Ammon's horn (tissue), 1 donor: ENCODE results near the gene ODF2.
A peak's percentile ranks its signal among the peaks of the same experiment; 100 is the strongest.
"Not testable (repeated sequence)": the region's sequence is repeated elsewhere in the genome, so short reads cannot be mapped to it uniquely, and the experiment has no call there.

Source experiments
- DNase-seq: peaks from one replicate; pipeline ENCODE4 v3.0.0-alpha.2; 2016; ENCODE audit warnings: low spot score

The ODF2 gene

GRCh38 chr9:128484686-128485413, 29.0 kb downstream of the ODF2 start:
- no peak for DNase-seq

GRCh38 chr9:128485414-128485855, 29.6 kb downstream of the ODF2 start:
- no peak for DNase-seq

- no peak for DNase-seq
Measured at GRCh38 chr9:128486201-128486600, 30.4 kb downstream of the ODF2 start.

GRCh38 chr9:128493424-128493823, 37.6 kb downstream of the ODF2 start:
- DNase-seq = no peak

- DNase-seq = peak; percentile 41
Measured at GRCh38 chr9:128494108-128494745, 38.4 kb downstream of the ODF2 start.

GRCh38 chr9:128494746-128495129, 38.9 kb downstream of the ODF2 start:
- DNase-seq = no peak

GRCh38 chr9:128495296-128495695, 39.5 kb downstream of the ODF2 start:
- DNase-seq = no peak

- DNase-seq = no peak
Measured at GRCh38 chr9:128495804-128496417, 40.1 kb downstream of the ODF2 start.

GRCh38 chr9:128497824-128498610, 42.2 kb downstream of the ODF2 start:
- DNase-seq = peak; percentile 72

- no peak for DNase-seq
Measured at GRCh38 chr9:128498911-128499310, 43.1 kb downstream of the ODF2 start.

- DNase-seq = no peak
Measured at GRCh38 chr9:128499920-128500319, 44.1 kb downstream of the ODF2 start.

- not testable (repeated sequence) for DNase-seq
Measured at GRCh38 chr9:128503415-128503825, 47.6 kb downstream of the ODF2 start.

GRCh38 chr9:128503870-128504269, 48.1 kb downstream of the ODF2 start:
- no peak for DNase-seq

- peak; percentile 96 for DNase-seq
Measured at GRCh38 chr9:128504485-128505413, 48.9 kb downstream of the ODF2 start, which contains the start of gene GLE1. TSS of gene GLE1 (plus strand) at chr9:128504719. CDS start at chr9:128504806, 87 bp downstream.

GRCh38 chr9:128505414-128505765, 49.6 kb downstream of the ODF2 start:
- no peak for DNase-seq

GRCh38 chr9:128505906-128506305, 50.1 kb downstream of the ODF2 start:
- not testable (repeated sequence) for DNase-seq

GRCh38 chr9:128512820-128513219, 57.0 kb downstream of the ODF2 start:
- DNase-seq = no peak

- DNase-seq = no peak
Measured at GRCh38 chr9:128521956-128522355, 66.2 kb downstream of the ODF2 start.

GRCh38 chr9:128523199-128523925, 67.6 kb downstream of the ODF2 start:
- peak; percentile 71 for DNase-seq

GRCh38 chr9:128526720-128527119, 70.9 kb downstream of the ODF2 start:
- no peak for DNase-seq
